Jurkat, Clone E6-1 (cell line): ENCODE data around the gene KCNN4.

Source experiments
- DNase-seq: peaks from one replicate; pipeline ENCODE4 v3.0.0-alpha.2; 2011; ENCODE audit warnings: low read depth, low spot score
- H3K4me3 ChIP-seq: 2 replicates; pipeline ENCODE4 v1.5.1; 2011; ENCODE audit warnings: mild to moderate bottlenecking, low read length, control low read depth, moderate library complexity

Gene KCNN4

GRCh38 chr19:43754503-43755255, 26.1 kb downstream of the KCNN4 start, which contains the start of gene SMG9:
Gene SMG9, minus strand, starts transcription at chr19:43754962. Its CDS starts 4,221 bp downstream, at chr19:43750741.
- DNase-seq: peak; percentile 93
- H3K4me3 ChIP-seq: peak within 1 kb of the TSS; percentile 97

- no peak for DNase-seq
- peak overlapping the region; percentile 97 for H3K4me3 ChIP-seq
Observed at GRCh38 chr19:43754253-43754502, 26.6 kb downstream of the KCNN4 start.

GRCh38 chr19:43752287-43752875, 28.4 kb downstream of the KCNN4 start:
- H3K4me3 ChIP-seq: no peak overlapping the region
- no peak for DNase-seq

GRCh38 chr19:43751466-43752220, 29.1 kb downstream of the KCNN4 start:
- no peak for DNase-seq
- H3K4me3 ChIP-seq: no peak overlapping the region

GRCh38 chr19:43749898-43750297, 30.9 kb downstream of the KCNN4 start:
- H3K4me3 ChIP-seq: no peak overlapping the region
- no peak for DNase-seq

- no peak overlapping the region for H3K4me3 ChIP-seq
- DNase-seq: no peak
Observed at GRCh38 chr19:43749152-43749551, 31.6 kb downstream of the KCNN4 start.

- H3K4me3 ChIP-seq: no peak overlapping the region
- no peak for DNase-seq
Observed at GRCh38 chr19:43748685-43749084, 32.1 kb downstream of the KCNN4 start.

- DNase-seq: no peak
- no peak overlapping the region for H3K4me3 ChIP-seq
Observed at GRCh38 chr19:43748205-43748594, 32.6 kb downstream of the KCNN4 start.

- no peak overlapping the region for H3K4me3 ChIP-seq
- DNase-seq: no peak
Observed at GRCh38 chr19:43747557-43748204, 33.1 kb downstream of the KCNN4 start.

- no peak overlapping the region for H3K4me3 ChIP-seq
- no peak for DNase-seq
Observed at GRCh38 chr19:43743059-43743458, 37.7 kb downstream of the KCNN4 start.

- no peak for DNase-seq
- H3K4me3 ChIP-seq: no peak overlapping the region
Observed at GRCh38 chr19:43741075-43741825, 39.5 kb downstream of the KCNN4 start.

GRCh38 chr19:43739439-43740235, 41.1 kb downstream of the KCNN4 start:
- no peak overlapping the region for H3K4me3 ChIP-seq
- DNase-seq: no peak

GRCh38 chr19:43738780-43739211, 42.0 kb downstream of the KCNN4 start:
- no peak for DNase-seq
- no peak overlapping the region for H3K4me3 ChIP-seq

- no peak overlapping the region for H3K4me3 ChIP-seq
- DNase-seq: no peak
Observed at GRCh38 chr19:43735957-43736356, 44.8 kb downstream of the KCNN4 start.

- DNase-seq: no peak
- no peak overlapping the region for H3K4me3 ChIP-seq
Observed at GRCh38 chr19:43735013-43735412, 45.8 kb downstream of the KCNN4 start.

GRCh38 chr19:43731846-43732245, 48.9 kb downstream of the KCNN4 start:
- peak; percentile 9 for DNase-seq
- no peak overlapping the region for H3K4me3 ChIP-seq

GRCh38 chr19:43731346-43731745, 49.4 kb downstream of the KCNN4 start:
- no peak for DNase-seq
- H3K4me3 ChIP-seq: no peak overlapping the region

- no peak for DNase-seq
- H3K4me3 ChIP-seq: no peak overlapping the region
Observed at GRCh38 chr19:43729919-43730318, 50.9 kb downstream of the KCNN4 start.

- H3K4me3 ChIP-seq: no peak overlapping the region
- DNase-seq: no peak
Observed at GRCh38 chr19:43727593-43727853, 53.2 kb downstream of the KCNN4 start.
